Endodermal cell (in vitro differentiated cells): ENCODE measurements around the gene PRR16. TPM values are rescaled to one million over a fixed set of nuclear protein-coding genes. Genes with fewer than 3 reads are reported as not detected.

Experiments used
- DNase-seq: peaks from one replicate; pipeline ENCODE4 v3.0.0-alpha.2; 2017
- H3K27ac ChIP-seq: 2 replicates; pipeline ENCODE4 v1.5.1; 2013; ENCODE audit warnings: mild to moderate bottlenecking, low read depth, low read length, moderate library complexity
- H3K27me3 ChIP-seq: 2 replicates; pipeline ENCODE4 v1.6.1; 2013; ENCODE audit warnings: mild to moderate bottlenecking, low read length, moderate library complexity; ENCODE audit not compliant: insufficient read depth, control insufficient read depth, poor library complexity, severe bottlenecking
- H3K36me3 ChIP-seq: 2 replicates; pipeline ENCODE4 v1.7.0; 2013; ENCODE audit warnings: mild to moderate bottlenecking, low read length, moderate library complexity; ENCODE audit not compliant: control insufficient read depth, insufficient read depth
- H3K4me1 ChIP-seq: one replicate; pipeline ENCODE4 v1.7.0; 2013; ENCODE audit warnings: low read length; ENCODE audit not compliant: control insufficient read depth, insufficient read depth
- H3K4me3 ChIP-seq: 2 replicates; pipeline ENCODE4 v1.5.1; 2013; ENCODE audit warnings: mild to moderate bottlenecking, low read length, moderate library complexity
- H3K9ac ChIP-seq: 2 replicates; pipeline ENCODE4 v1.6.1; 2013; ENCODE audit warnings: mild to moderate bottlenecking, low read length, moderate library complexity; ENCODE audit not compliant: poor library complexity, severe bottlenecking; ENCODE audit errors: extremely low read depth
- H3K9me3 ChIP-seq: 2 replicates; pipeline ENCODE4 v1.6.1; 2013; ENCODE audit warnings: mild to moderate bottlenecking, low read length, moderate library complexity; ENCODE audit not compliant: control insufficient read depth
- H3K27ac Mint-ChIP-seq: 2 replicates; pipeline ENCODE4 v1.8.0; 2020; ENCODE audit warnings: mixed read lengths
- H3K27me3 Mint-ChIP-seq: 2 replicates; pipeline ENCODE4 v1.8.0; 2021; ENCODE audit warnings: mild to moderate bottlenecking, mixed read lengths; ENCODE audit not compliant: insufficient read depth
- H3K36me3 Mint-ChIP-seq: 2 replicates; pipeline ENCODE4 v1.8.0; 2020; ENCODE audit warnings: low read depth, mixed read lengths
- H3K4me1 Mint-ChIP-seq: 2 replicates; pipeline ENCODE4 v1.8.0; 2020; ENCODE audit warnings: mixed read lengths
- H3K4me3 Mint-ChIP-seq: 2 replicates; pipeline ENCODE4 v1.8.0; 2020; ENCODE audit warnings: mild to moderate bottlenecking, moderate library complexity, mixed read lengths
- H3K9me3 Mint-ChIP-seq: 2 replicates; pipeline ENCODE4 v1.8.0; 2020; ENCODE audit warnings: mild to moderate bottlenecking, mixed read lengths
- WGBS, 2 experiments: methylation state at CpG; one replicate each; pipeline versions ENCODE4 v1.1.5 to v1.1.7; 2013; ENCODE audit warnings: missing lambda C conversion rate in 2 of 2, mixed read lengths in 1 of 2; ENCODE audit not compliant: insufficient coverage in 1 of 2, insufficient read length in 1 of 2; 5-methylcytosine and 5-hydroxymethylcytosine counted together
- total RNA-seq, 2 donors: library from RNA; stranded (reverse); fragmentation: NEBNext Ultra II Directional in 1 of 2; extraction: Animal tissue kit (Norgen Biotek cat#: 25700) in 1 of 2; gene quantifications; 2 replicates in 1 of 2; 3 replicates in 1 of 2; pipeline ENCODE4 v1.2.1, GENCODE V29; 2021
- TF ChIP-seq, protein P1 (sequence below): fragments of 200-600 bp; sonication (generic); conservative IDR thresholded peaks from 2 replicates; pipeline ENCODE4 v1.5.0; 2021; ENCODE audit warnings: antibody characterized with exemption, mild to moderate bottlenecking

Gene PRR16
- total RNA-seq, 2 donors from 2014 or later = 0.53 to 0.64 TPM

DNA sequence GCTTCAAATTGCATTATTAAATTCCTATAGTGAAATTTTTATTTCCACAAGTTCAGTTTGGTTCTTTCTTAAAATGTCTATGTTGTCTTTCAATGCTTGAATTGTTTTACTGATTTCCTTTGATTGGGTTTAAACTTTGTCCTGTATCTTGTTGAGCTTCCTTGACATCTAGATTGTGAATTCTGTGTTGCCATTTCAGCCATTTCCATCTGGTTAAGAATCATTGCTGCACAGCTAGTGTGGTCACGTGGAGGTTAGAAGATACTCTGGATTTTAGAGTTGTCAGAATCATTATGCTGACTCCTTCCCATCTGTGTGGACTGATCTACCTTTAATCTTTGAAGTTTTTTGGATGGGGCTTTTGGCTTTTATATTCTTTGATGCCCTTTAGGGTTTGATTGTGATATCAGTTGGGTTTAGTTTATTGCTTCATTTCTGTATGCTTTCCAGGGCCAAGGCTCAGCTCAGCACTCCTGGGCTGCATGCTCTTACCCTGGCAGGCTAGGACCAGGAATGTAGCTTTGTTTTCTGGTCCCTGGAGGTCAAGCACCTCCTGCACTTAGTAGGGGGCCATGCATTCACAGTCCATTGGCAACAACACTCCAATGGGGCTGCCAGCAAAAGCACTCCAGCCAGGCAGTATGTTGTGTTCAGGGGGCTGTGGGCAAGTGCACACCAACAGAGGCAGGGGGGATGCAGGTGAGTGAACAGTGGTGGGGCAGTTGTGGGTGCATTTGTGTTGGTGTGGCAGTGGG lies 141.4 kb downstream of the PRR16 start:
- Histone ChIP-seq H3K9ac (no peak overlapping the region), H3K4me1 (no peaks in the 10 kb centered on the region), H3K9me3 (no peaks in the 10 kb centered on the region), H3K36me3 (no peaks in the 10 kb centered on the region), H3K4me3 (no peak overlapping the region), H3K27ac (no peak overlapping the region), H3K27me3 (peaks cover 20% of the 10 kb centered on the region)
- H3K4me3 Mint-ChIP-seq = no peak overlapping the region
- H3K9me3 Mint-ChIP-seq = peaks cover 3% of the 10 kb centered on the region
- WGBS, 2 experiments = 71 to 91% methylated on average over 1 of the region's 1 CpG
- H3K4me1 Mint-ChIP-seq = peaks cover 2% of the 10 kb centered on the region
- no peaks in the 10 kb centered on the region for H3K36me3 Mint-ChIP-seq
- H3K27me3 Mint-ChIP-seq = peaks cover 31% of the 10 kb centered on the region
- TF ChIP-seq, protein P1, sequence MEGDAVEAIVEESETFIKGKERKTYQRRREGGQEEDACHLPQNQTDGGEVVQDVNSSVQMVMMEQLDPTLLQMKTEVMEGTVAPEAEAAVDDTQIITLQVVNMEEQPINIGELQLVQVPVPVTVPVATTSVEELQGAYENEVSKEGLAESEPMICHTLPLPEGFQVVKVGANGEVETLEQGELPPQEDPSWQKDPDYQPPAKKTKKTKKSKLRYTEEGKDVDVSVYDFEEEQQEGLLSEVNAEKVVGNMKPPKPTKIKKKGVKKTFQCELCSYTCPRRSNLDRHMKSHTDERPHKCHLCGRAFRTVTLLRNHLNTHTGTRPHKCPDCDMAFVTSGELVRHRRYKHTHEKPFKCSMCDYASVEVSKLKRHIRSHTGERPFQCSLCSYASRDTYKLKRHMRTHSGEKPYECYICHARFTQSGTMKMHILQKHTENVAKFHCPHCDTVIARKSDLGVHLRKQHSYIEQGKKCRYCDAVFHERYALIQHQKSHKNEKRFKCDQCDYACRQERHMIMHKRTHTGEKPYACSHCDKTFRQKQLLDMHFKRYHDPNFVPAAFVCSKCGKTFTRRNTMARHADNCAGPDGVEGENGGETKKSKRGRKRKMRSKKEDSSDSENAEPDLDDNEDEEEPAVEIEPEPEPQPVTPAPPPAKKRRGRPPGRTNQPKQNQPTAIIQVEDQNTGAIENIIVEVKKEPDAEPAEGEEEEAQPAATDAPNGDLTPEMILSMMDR = no peak
- peak; percentile 58 for DNase-seq
- H3K27ac Mint-ChIP-seq = no peak overlapping the region

DNA sequence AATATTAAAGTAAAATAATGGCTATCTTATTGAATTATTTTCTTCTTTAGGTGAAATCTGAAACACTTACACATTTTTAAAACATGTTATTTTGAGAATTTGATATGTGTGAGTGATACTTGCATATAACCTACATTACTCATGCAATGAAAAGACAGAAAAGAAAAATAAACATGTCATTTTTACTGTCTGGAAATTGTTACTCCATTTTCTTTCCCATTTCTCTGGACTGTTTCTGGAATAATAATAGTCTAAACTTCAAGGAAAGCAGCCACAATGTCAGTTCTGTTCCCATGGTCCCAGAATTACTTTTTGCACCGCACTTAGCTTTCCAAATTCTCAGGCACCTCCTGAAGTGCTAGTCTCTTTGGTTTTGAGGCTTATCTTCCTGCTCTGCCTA lies 145.5 kb downstream of the PRR16 start:
- TF ChIP-seq, protein P1 = no peak
- Mint-ChIP-seq H3K36me3 (no peaks in the 10 kb centered on the region), H3K27me3 (peaks cover 58% of the 10 kb centered on the region), H3K4me3 (no peak overlapping the region), H3K4me1 (peaks cover 2% of the 10 kb centered on the region), H3K27ac (no peak overlapping the region), H3K9me3 (no peaks in the 10 kb centered on the region)
- no peak for DNase-seq
- Histone ChIP-seq H3K9ac (no peak overlapping the region), H3K27me3 (peaks cover 49% of the 10 kb centered on the region), H3K36me3 (no peaks in the 10 kb centered on the region), H3K27ac (no peak overlapping the region), H3K9me3 (no peaks in the 10 kb centered on the region), H3K4me1 (no peaks in the 10 kb centered on the region), H3K4me3 (no peak overlapping the region)
- 95 to 100% methylated on average over 1 of the region's 1 CpG for whole genome bisulfite sequencing, 2 experiments

DNA sequence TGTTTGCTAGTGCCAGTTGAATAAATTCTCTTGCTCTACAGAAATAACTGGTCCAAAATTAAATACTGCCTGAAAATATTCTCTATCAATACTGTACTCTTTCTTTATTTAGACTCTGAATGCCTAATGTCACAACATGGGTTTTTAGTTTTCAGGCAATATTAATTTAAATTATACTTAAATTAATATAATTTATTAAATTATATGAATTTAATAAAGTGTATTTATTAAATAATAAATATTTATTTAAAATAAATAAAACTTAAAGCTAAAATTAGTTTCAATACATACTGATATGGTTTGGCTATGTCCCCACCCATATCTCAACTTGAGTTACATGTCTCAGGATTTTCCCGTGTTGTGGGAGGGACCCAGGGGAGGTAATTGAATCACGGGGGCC lies 146.0 kb downstream of the PRR16 start:
- Histone ChIP-seq H3K4me1 (no peaks in the 10 kb centered on the region), H3K4me3 (no peak overlapping the region), H3K27ac (no peak overlapping the region), H3K27me3 (peaks cover 54% of the 10 kb centered on the region), H3K9ac (no peak overlapping the region), H3K9me3 (no peaks in the 10 kb centered on the region), H3K36me3 (no peaks in the 10 kb centered on the region)
- Mint-ChIP-seq H3K27me3 (peaks cover 63% of the 10 kb centered on the region), H3K36me3 (no peaks in the 10 kb centered on the region), H3K9me3 (no peaks in the 10 kb centered on the region), H3K4me3 (no peak overlapping the region), H3K4me1 (peaks cover 2% of the 10 kb centered on the region), H3K27ac (no peak overlapping the region)
- WGBS, 2 experiments = 95 to 100% methylated on average over 1 to 2 of the region's 2 CpGs
- TF ChIP-seq, protein P1 = no peak
- DNase-seq = no peak
